Esophagus squamous epithelium (tissue), 4 donors: ENCODE data around the gene TSC1.

ENCODE experiments used
- CTCF ChIP-seq, 6 experiments: fragments of 450-650 bp in 4 of 6; fragments of 200-600 bp in 2 of 6; sonication (generic) in 2 of 6; IDR thresholded peaks; one replicate each; pipeline ENCODE4 v1.5.1; 2016 to 2019; ENCODE audit warnings: antibody characterized with exemption in 6 of 6, mild to moderate bottlenecking in 4 of 6, moderate library complexity in 4 of 6
- POLR2A ChIP-seq, 4 donors: fragments of 450-650 bp; IDR thresholded peaks; one replicate each; pipeline ENCODE4 v1.6.1; 2017; ENCODE audit warnings: antibody characterized with exemption in 4 of 4, mild to moderate bottlenecking in 4 of 4, moderate library complexity in 3 of 4

DNA sequence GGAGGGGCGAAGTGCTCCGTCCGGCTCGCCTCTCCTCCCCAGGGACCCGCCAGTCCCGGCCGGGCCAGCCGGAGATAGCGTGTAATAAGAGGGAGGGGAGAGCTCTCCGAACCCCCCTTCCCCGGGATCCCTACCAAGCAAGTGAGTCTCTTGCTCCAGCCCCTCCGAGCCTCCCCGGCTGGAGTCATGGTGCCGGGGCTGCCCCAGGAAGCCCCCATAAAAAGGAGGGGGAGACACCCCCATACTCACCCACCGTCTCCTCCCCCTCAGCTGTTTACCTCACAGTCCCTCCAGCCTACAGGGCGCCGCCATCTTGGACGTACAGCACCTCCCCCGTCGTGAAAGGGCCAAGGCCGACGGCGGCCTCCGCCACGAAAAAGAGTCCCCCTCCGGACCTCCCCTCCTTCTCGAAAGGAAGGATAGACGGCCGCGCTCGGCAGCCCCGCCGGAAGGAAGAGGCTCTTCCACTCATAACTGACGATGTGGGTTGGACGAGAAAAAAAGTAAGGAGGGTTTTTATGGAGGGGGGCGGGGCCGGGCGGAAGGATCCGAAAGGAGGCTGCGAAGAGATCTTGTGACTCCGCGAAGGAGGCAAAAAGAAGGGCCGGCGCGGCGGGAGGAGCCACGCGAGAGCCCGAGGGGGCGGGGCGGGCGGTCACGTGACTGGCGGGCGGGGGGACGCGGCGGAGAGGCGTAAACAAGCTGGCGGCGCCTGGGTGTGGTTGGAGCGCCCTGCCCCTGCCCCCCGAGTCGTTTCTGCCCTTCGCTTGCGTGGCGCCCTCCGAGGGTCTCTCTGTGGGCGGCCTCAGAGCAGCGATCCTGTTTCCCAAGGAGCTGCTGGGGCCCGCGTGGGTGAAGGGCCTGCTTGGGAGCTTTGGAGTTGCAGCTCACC lies at the start of gene TSC1:
- TF ChIP-seq CTCF (IDR thresholded peaks at IDR 0.05) (peak in 2 of 6 experiments; percentile 4 to 24), POLR2A (IDR thresholded peaks at IDR 0.05) (peak in 2 of 4 donors; percentile 39 to 74)
